Measurements from ENCODE around the gene IL1R2. TPM values are rescaled to one million over a fixed set of nuclear protein-coding genes. Genes with fewer than 3 reads are reported as not detected.

IL1R2 gene
- not detected in 2 replicates for polyA plus RNA-seq (2011; rRNA removed)
- polyA minus RNA-seq (2011; rRNA and poly(A)+ RNA removed) = not detected in 2 replicates

GRCh38 chr2:101991721-101992145, at the start of gene IL1R2:
TSS of gene IL1R2 (plus strand) at chr2:101991960. CDS start at chr2:102008576, 16,616 bp downstream.
- Histone ChIP-seq H3K27me3 (ENCODE audit: control insufficient read depth, insufficient read depth, low read length) (peaks cover 20% of the 10 kb centered on the region), H3K36me3 (ENCODE audit: control insufficient read depth, insufficient read depth, low read length) (no peaks in the 10 kb centered on the region), H3K4me3 (ENCODE audit: low read depth, low read length) (no peak within 1 kb of the TSS)
- ChIA-PET POLR2A (no interaction called here), CTCF (interaction anchor here (0.6 to 1.0 kb wide), 4 partner anchors 13 to 141 kb away, joined by 3 read pairs; no protein-coding TSS in a partner anchor)
- no peak for DNase-seq (ENCODE audit: low read depth)
- no peak for TF ChIP-seq CTCF (IDR thresholded peaks at IDR 0.05; ENCODE audit: insufficient read depth, low read depth, low read length)

- ChIA-PET CTCF (no interaction called here), POLR2A (no interaction called here)
- Histone ChIP-seq H3K36me3 (ENCODE audit: control insufficient read depth, insufficient read depth, low read length) (no peaks in the 10 kb centered on the region), H3K27me3 (ENCODE audit: control insufficient read depth, insufficient read depth, low read length) (no peaks in the 10 kb centered on the region; the same call in 1 of the 2 replicates), H3K4me3 (ENCODE audit: low read depth, low read length) (no peak overlapping the region)
- DNase-seq (ENCODE audit: low read depth) = no peak
- no peak for TF ChIP-seq CTCF (IDR thresholded peaks at IDR 0.05; ENCODE audit: insufficient read depth, low read depth, low read length)
These were observed 48.9 kb upstream of the IL1R2 start for GRCh38 chr2:101942851-101943250.

GRCh38 chr2:101946372-101947039, 45.3 kb upstream of the IL1R2 start:
- no peaks in the 10 kb centered on the region; the same call in 1 of the 2 replicates for H3K27me3 ChIP-seq (ENCODE audit: control insufficient read depth, insufficient read depth, low read length)
- CTCF ChIA-PET = interaction anchor here (0.7 kb wide), 1 partner anchor 63 kb away, joined by 3 read pairs; no protein-coding TSS in a partner anchor
- TF ChIP-seq CTCF (IDR thresholded peaks at IDR 0.05; ENCODE audit: insufficient read depth, low read depth, low read length) = no peak
- POLR2A ChIA-PET = no interaction called here
- H3K36me3 ChIP-seq (ENCODE audit: control insufficient read depth, insufficient read depth, low read length) = no peaks in the 10 kb centered on the region
- DNase-seq (ENCODE audit: low read depth) = no peak
- H3K4me3 ChIP-seq (ENCODE audit: low read depth, low read length) = no peak overlapping the region

- Histone ChIP-seq H3K4me3 (ENCODE audit: low read depth, low read length) (no peak overlapping the region), H3K36me3 (ENCODE audit: control insufficient read depth, insufficient read depth, low read length) (no peaks in the 10 kb centered on the region), H3K27me3 (ENCODE audit: control insufficient read depth, insufficient read depth, low read length) (no peaks in the 10 kb centered on the region; the same call in 1 of the 2 replicates)
- ChIA-PET CTCF (interaction anchor here (0.6 kb wide), 1 partner anchor 9 kb away, joined by 3 read pairs; no protein-coding TSS in a partner anchor), POLR2A (no interaction called here)
- TF ChIP-seq CTCF (IDR thresholded peaks at IDR 0.05; ENCODE audit: insufficient read depth, low read depth, low read length) = no peak
- no peak for DNase-seq (ENCODE audit: low read depth)
These were observed 44.4 kb upstream of the IL1R2 start for GRCh38 chr2:101947374-101947773.

GRCh38 chr2:101948625-101949155, 43.1 kb upstream of the IL1R2 start:
- ChIA-PET POLR2A (no interaction called here), CTCF (no interaction called here)
- no peaks in the 10 kb centered on the region for H3K27me3 ChIP-seq (ENCODE audit: control insufficient read depth, insufficient read depth, low read length)
- DNase-seq (ENCODE audit: low read depth) = no peak
- no peak for TF ChIP-seq CTCF (IDR thresholded peaks at IDR 0.05; ENCODE audit: insufficient read depth, low read depth, low read length)
- no peak overlapping the region for H3K4me3 ChIP-seq (ENCODE audit: low read depth, low read length)
- H3K36me3 ChIP-seq (ENCODE audit: control insufficient read depth, insufficient read depth, low read length) = no peaks in the 10 kb centered on the region
